HG02798 (cell line): ENCODE measurements around the gene EMC1.
"Not testable (repeated sequence)": the region's sequence is repeated elsewhere in the genome, so short reads cannot be mapped to it uniquely, and the experiment has no call there.

Experiments used
- ATAC-seq: cut with Tn5 transposase; IDR thresholded peaks from one replicate; pipeline ENCODE4 v1.9.1; 2021; ENCODE audit warnings: mild to moderate bottlenecking; ENCODE audit not compliant: unreplicated experiment, poor library complexity

EMC1 gene

GRCh38 chr1:19262047-19262446 lies 10.7 kb upstream of the EMC1 start:
- ATAC-seq = no peak

GRCh38 chr1:19260211-19261138 lies 9.2 kb upstream of the EMC1 start:
- ATAC-seq = no peak

- no peak for ATAC-seq
Observed at GRCh38 chr1:19258353-19258752, 7.0 kb upstream of the EMC1 start.

GRCh38 chr1:19257178-19257914 lies 6.0 kb upstream of the EMC1 start:
- ATAC-seq = no peak

GRCh38 chr1:19256301-19256700 lies 5.0 kb upstream of the EMC1 start:
- ATAC-seq = not testable (repeated sequence)

GRCh38 chr1:19255288-19255687 lies 4.0 kb upstream of the EMC1 start:
- ATAC-seq = no peak

GRCh38 chr1:19254416-19254815 lies 3.1 kb upstream of the EMC1 start:
- ATAC-seq = no peak

GRCh38 chr1:19250629-19251304 lies 557 bp downstream of the EMC1 start:
- ATAC-seq = no peak

GRCh38 chr1:19240673-19241538 lies 10.4 kb downstream of the EMC1 start:
- ATAC-seq = no peak

- ATAC-seq = no peak
Observed at GRCh38 chr1:19239876-19240275, 11.4 kb downstream of the EMC1 start.

- ATAC-seq = no peak
Observed at GRCh38 chr1:19234224-19234623, 17.1 kb downstream of the EMC1 start.

GRCh38 chr1:19232524-19232846 lies 18.8 kb downstream of the EMC1 start:
- ATAC-seq = no peak

GRCh38 chr1:19231736-19232523 lies 19.4 kb downstream of the EMC1 start:
- not testable (repeated sequence) for ATAC-seq

- ATAC-seq = no peak
Observed at GRCh38 chr1:19229828-19230325, 21.4 kb downstream of the EMC1 start.

GRCh38 chr1:19229229-19229628 lies 22.1 kb downstream of the EMC1 start:
- ATAC-seq = no peak

- ATAC-seq = no peak
Observed at GRCh38 chr1:19222979-19223824, 28.1 kb downstream of the EMC1 start.

- no peak for ATAC-seq
Observed at GRCh38 chr1:19222573-19222972, 28.8 kb downstream of the EMC1 start.

GRCh38 chr1:19220991-19221390 lies 30.3 kb downstream of the EMC1 start:
- ATAC-seq = no peak
